ENCODE data around the gene PLPPR1. TPM values are rescaled to one million over a fixed set of nuclear protein-coding genes. Genes with fewer than 3 reads are reported as not detected.
"Not testable (repeated sequence)": the region's sequence is repeated elsewhere in the genome, so short reads cannot be mapped to it uniquely, and the experiment has no call there.

Gene PLPPR1
- total RNA-seq, 1 donor from 2014 or later, result 6.3 TPM

GRCh38 chr9:101264727-101265126, 236.2 kb downstream of the PLPPR1 start:
- Histone ChIP-seq H3K36me3 (ENCODE audit: control insufficient read depth in 3 of 3, insufficient read depth in 3 of 3, low read length in 3 of 3) (no peaks in the 10 kb centered on the region), H3K4me1 (ENCODE audit: control insufficient read depth in 3 of 3, insufficient read depth in 3 of 3, low read length in 3 of 3) (no peaks in the 10 kb centered on the region), H3K9ac (ENCODE audit: low read depth in 1 of 3, low read length in 3 of 3) (no peak overlapping the region), H3K27ac (ENCODE audit: low read depth, low read length) (no peak overlapping the region), H3K4me3 (ENCODE audit: low read length in 3 of 3) (no peak overlapping the region), H3K27me3 (ENCODE audit: control insufficient read depth in 3 of 3, insufficient read depth in 3 of 3, low read length in 3 of 3) (no peaks in the 10 kb centered on the region), H3K9me3 (ENCODE audit: control insufficient read depth in 3 of 3, low read length in 3 of 3) (no peaks in the 10 kb centered on the region)

- H3K27ac ChIP-seq (ENCODE audit: low read depth, low read length), result no peak overlapping the region
- H3K36me3 ChIP-seq (ENCODE audit: control insufficient read depth in 3 of 3, insufficient read depth in 3 of 3, low read length in 3 of 3), result no peaks in the 10 kb centered on the region
- no peak overlapping the region for H3K9ac ChIP-seq (ENCODE audit: low read depth in 1 of 3, low read length in 3 of 3)
- no peak overlapping the region for H3K4me3 ChIP-seq (ENCODE audit: low read length in 3 of 3)
- no peaks in the 10 kb centered on the region for H3K9me3 ChIP-seq (ENCODE audit: control insufficient read depth in 3 of 3, low read length in 3 of 3)
- no peaks in the 10 kb centered on the region for H3K4me1 ChIP-seq (ENCODE audit: control insufficient read depth in 3 of 3, insufficient read depth in 3 of 3, low read length in 3 of 3)
- H3K27me3 ChIP-seq (ENCODE audit: control insufficient read depth in 3 of 3, insufficient read depth in 3 of 3, low read length in 3 of 3), result no peaks in the 10 kb centered on the region
These were observed 236.7 kb downstream of the PLPPR1 start for GRCh38 chr9:101265261-101265660.

DNA sequence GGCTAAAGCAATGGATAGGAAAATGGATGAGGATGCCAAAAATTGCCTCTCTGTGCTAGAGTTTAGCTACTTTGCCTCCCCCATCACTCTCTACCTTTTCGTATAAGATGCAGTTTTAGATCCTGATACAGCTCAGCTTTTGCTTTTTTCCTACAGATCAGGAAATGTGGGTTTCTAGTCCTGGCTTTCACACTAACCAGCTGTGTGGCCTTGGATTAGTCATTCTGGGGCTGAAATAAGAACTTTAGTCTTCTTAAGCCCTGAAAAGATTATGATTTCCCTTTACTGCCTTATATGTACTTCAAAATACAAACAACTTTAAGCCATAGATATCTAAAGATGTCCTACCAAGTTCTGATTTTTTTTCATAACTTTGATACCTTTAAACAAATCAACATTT, 239.9 kb downstream of the PLPPR1 start:
- H3K27me3 ChIP-seq (ENCODE audit: control insufficient read depth in 3 of 3, insufficient read depth in 3 of 3, low read length in 3 of 3), result peaks cover 0 to 4% (median 0%) of the 10 kb centered on the region in 3 donors
- H3K9ac ChIP-seq (ENCODE audit: low read depth in 1 of 3, low read length in 3 of 3), result no peak overlapping the region
- no peaks in the 10 kb centered on the region for H3K36me3 ChIP-seq (ENCODE audit: control insufficient read depth in 3 of 3, insufficient read depth in 3 of 3, low read length in 3 of 3)
- no peak overlapping the region for H3K4me3 ChIP-seq (ENCODE audit: low read length in 3 of 3)
- no peaks in the 10 kb centered on the region for H3K4me1 ChIP-seq (ENCODE audit: control insufficient read depth in 3 of 3, insufficient read depth in 3 of 3, low read length in 3 of 3)
- no peaks in the 10 kb centered on the region for H3K9me3 ChIP-seq (ENCODE audit: control insufficient read depth in 3 of 3, low read length in 3 of 3)
- H3K27ac ChIP-seq (ENCODE audit: low read depth, low read length), result no peak overlapping the region

DNA sequence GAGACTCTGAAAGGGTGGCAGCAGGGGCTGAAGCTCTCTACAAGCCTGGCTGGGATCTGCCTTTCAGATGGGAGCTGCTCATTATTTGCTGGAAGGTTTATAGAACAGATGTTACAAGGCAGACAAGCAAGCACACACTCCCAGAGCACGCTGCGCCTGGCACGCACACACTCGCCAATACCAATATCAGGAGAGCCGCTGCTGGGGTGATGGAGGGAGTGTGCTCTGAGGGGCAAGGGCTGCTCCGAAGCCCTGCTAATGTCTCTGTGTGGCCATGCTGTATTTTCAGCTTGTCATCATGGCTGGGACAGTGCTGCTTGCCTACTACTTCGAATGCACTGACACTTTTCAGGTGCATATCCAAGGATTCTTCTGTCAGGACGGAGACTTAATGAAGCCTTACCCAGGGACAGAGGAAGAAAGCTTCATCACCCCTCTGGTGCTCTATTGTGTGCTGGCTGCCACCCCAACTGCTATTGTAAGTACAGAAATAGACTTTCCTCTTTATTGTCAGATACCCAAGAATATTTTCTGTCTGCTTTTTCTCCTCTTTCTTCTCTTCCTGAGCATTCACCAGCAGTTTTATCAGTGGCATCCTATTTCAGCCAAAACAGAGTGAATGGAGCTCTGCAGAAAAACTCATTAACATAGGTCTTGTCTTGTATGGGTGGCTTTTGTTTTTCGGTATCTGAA, 241.2 kb downstream of the PLPPR1 start:
- H3K4me3 ChIP-seq (ENCODE audit: low read length in 3 of 3), result no peak overlapping the region
- H3K4me1 ChIP-seq (ENCODE audit: control insufficient read depth in 3 of 3, insufficient read depth in 3 of 3, low read length in 3 of 3), result no peaks in the 10 kb centered on the region
- H3K27ac ChIP-seq (ENCODE audit: low read depth, low read length), result no peak overlapping the region
- no peak overlapping the region for H3K9ac ChIP-seq (ENCODE audit: low read depth in 1 of 3, low read length in 3 of 3)
- H3K9me3 ChIP-seq (ENCODE audit: control insufficient read depth in 3 of 3, low read length in 3 of 3), result no peaks in the 10 kb centered on the region
- H3K36me3 ChIP-seq (ENCODE audit: control insufficient read depth in 3 of 3, insufficient read depth in 3 of 3, low read length in 3 of 3), result no peaks in the 10 kb centered on the region
- peaks cover 0 to 4% (median 3%) of the 10 kb centered on the region in 3 donors for H3K27me3 ChIP-seq (ENCODE audit: control insufficient read depth in 3 of 3, insufficient read depth in 3 of 3, low read length in 3 of 3)

DNA sequence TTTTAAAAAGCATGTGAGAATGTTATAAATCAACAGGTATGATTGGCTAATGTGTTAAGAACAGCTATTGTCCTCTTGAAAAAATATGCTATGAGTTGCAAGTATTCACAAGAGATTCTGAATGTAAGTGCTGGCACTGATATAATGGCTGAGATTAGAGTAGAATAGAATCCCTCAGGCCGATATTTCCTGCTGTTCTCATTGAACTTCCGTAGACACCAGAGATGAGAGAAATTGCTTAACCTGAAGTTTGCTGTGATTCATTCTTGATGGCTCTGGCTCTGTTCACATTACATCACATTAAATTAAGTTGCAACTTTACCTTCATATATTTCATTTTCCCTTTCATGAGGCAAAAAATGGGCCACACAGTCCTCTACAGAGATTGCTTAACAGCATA, 241.8 kb downstream of the PLPPR1 start:
- Histone ChIP-seq H3K4me3 (ENCODE audit: low read length in 3 of 3) (no peak overlapping the region), H3K27me3 (ENCODE audit: control insufficient read depth in 3 of 3, insufficient read depth in 3 of 3, low read length in 3 of 3) (peaks cover 0 to 4% (median 3%) of the 10 kb centered on the region in 3 donors), H3K9me3 (ENCODE audit: control insufficient read depth in 3 of 3, low read length in 3 of 3) (no peaks in the 10 kb centered on the region), H3K9ac (ENCODE audit: low read depth in 1 of 3, low read length in 3 of 3) (no peak overlapping the region), H3K36me3 (ENCODE audit: control insufficient read depth in 3 of 3, insufficient read depth in 3 of 3, low read length in 3 of 3) (no peaks in the 10 kb centered on the region), H3K4me1 (ENCODE audit: control insufficient read depth in 3 of 3, insufficient read depth in 3 of 3, low read length in 3 of 3) (no peaks in the 10 kb centered on the region), H3K27ac (ENCODE audit: low read depth, low read length) (no peak overlapping the region)

- H3K4me1 ChIP-seq (ENCODE audit: control insufficient read depth in 3 of 3, insufficient read depth in 3 of 3, low read length in 3 of 3), result no peaks in the 10 kb centered on the region
- no peaks in the 10 kb centered on the region for H3K9me3 ChIP-seq (ENCODE audit: control insufficient read depth in 3 of 3, low read length in 3 of 3)
- no peak overlapping the region for H3K9ac ChIP-seq (ENCODE audit: low read depth in 1 of 3, low read length in 3 of 3)
- H3K36me3 ChIP-seq (ENCODE audit: control insufficient read depth in 3 of 3, insufficient read depth in 3 of 3, low read length in 3 of 3), result no peaks in the 10 kb centered on the region
- no peak overlapping the region for H3K4me3 ChIP-seq (ENCODE audit: low read length in 3 of 3)
- H3K27ac ChIP-seq (ENCODE audit: low read depth, low read length), result no peak overlapping the region
- H3K27me3 ChIP-seq (ENCODE audit: control insufficient read depth in 3 of 3, insufficient read depth in 3 of 3, low read length in 3 of 3), result peaks cover 0 to 4% (median 3%) of the 10 kb centered on the region in 3 donors
These were observed 242.6 kb downstream of the PLPPR1 start for GRCh38 chr9:101271102-101271501.

DNA sequence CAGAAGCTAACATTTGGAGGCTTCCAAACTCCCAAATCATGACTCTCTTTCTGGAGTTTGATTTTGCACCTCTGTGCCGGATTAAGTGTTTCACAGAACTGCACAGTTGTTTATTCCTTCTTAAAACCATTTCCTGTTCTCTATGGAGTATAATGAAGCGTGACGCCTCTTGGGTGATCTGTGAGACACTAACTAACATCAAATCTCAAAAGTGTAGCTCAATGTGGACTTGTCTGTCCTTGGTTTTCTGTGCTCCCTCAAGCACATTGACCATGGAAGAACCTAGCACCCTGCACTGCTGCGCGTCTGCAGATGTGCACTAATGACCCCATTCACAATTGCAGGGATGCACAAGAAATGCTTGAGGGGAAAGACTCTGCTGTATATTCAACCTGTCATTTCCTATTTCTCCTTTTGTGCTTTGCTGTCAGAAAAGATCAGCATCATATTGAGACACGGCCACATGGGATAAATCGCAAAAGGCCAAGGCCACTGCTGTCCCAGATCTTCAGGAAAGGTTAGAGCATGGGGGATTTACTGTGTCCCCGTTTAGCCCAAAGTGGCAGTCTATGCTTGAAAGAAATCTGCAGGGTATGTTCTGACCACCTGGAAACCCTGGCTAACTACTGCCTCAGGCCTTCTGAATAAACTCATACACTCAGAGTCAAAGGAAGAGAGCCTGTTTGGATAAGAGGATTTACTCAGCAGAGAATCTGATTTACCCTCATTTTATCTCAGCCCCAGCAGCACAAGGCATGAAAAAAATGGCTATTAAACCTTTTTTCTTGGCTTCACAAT, 246.6 kb downstream of the PLPPR1 start:
- Histone ChIP-seq H3K4me1 (ENCODE audit: control insufficient read depth in 3 of 3, insufficient read depth in 3 of 3, low read length in 3 of 3) (no peaks in the 10 kb centered on the region), H3K36me3 (ENCODE audit: control insufficient read depth in 3 of 3, insufficient read depth in 3 of 3, low read length in 3 of 3) (no peaks in the 10 kb centered on the region), H3K9me3 (ENCODE audit: control insufficient read depth in 3 of 3, low read length in 3 of 3) (no peaks in the 10 kb centered on the region), H3K9ac (ENCODE audit: low read depth in 1 of 3, low read length in 3 of 3) (no peak overlapping the region), H3K27ac (ENCODE audit: low read depth, low read length) (no peak overlapping the region), H3K27me3 (ENCODE audit: control insufficient read depth in 3 of 3, insufficient read depth in 3 of 3, low read length in 3 of 3) (peaks cover 0 to 4% (median 3%) of the 10 kb centered on the region in 3 donors), H3K4me3 (ENCODE audit: low read length in 3 of 3) (no peak overlapping the region)

- Histone ChIP-seq H3K9me3 (ENCODE audit: control insufficient read depth in 3 of 3, low read length in 3 of 3) (no peaks in the 10 kb centered on the region), H3K4me1 (ENCODE audit: control insufficient read depth in 3 of 3, insufficient read depth in 3 of 3, low read length in 3 of 3) (no peaks in the 10 kb centered on the region), H3K27me3 (ENCODE audit: control insufficient read depth in 3 of 3, insufficient read depth in 3 of 3, low read length in 3 of 3) (peaks cover 0 to 4% (median 3%) of the 10 kb centered on the region in 3 donors), H3K4me3 (ENCODE audit: low read length in 3 of 3) (no peak overlapping the region), H3K9ac (ENCODE audit: low read depth in 1 of 3, low read length in 3 of 3) (no peak overlapping the region), H3K36me3 (ENCODE audit: control insufficient read depth in 3 of 3, insufficient read depth in 3 of 3, low read length in 3 of 3) (no peaks in the 10 kb centered on the region), H3K27ac (ENCODE audit: low read depth, low read length) (no peak overlapping the region)
These were observed 247.3 kb downstream of the PLPPR1 start for GRCh38 chr9:101275769-101276250.

DNA sequence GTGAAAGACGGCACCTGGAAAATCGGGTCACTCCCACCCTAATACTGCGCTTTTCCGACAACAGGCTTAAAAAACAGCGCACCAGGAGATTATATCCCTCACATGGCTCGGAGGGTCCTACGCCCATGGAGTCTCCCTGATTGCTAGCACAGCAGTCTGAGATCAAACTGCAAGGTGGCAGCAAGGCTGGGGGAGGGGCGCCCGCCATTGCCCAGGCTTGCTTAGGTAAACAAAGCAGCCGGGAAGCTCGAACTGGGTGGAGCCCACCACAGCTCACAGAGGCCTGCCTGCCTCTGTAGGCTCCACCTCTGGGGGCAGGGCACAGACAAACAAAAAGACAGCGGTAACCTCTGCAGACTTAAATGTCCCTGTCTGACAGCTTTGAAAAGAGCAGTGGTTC, 262.5 kb downstream of the PLPPR1 start:
- not testable (repeated sequence) for H3K9ac ChIP-seq (ENCODE audit: low read depth in 1 of 3, low read length in 3 of 3); H3K27me3 ChIP-seq (ENCODE audit: control insufficient read depth in 3 of 3, insufficient read depth in 3 of 3, low read length in 3 of 3); H3K4me3 ChIP-seq (ENCODE audit: low read length in 3 of 3); H3K36me3 ChIP-seq (ENCODE audit: control insufficient read depth in 3 of 3, insufficient read depth in 3 of 3, low read length in 3 of 3); H3K9me3 ChIP-seq (ENCODE audit: control insufficient read depth in 3 of 3, low read length in 3 of 3); H3K4me1 ChIP-seq (ENCODE audit: control insufficient read depth in 3 of 3, insufficient read depth in 3 of 3, low read length in 3 of 3); H3K27ac ChIP-seq (ENCODE audit: low read depth, low read length)

DNA sequence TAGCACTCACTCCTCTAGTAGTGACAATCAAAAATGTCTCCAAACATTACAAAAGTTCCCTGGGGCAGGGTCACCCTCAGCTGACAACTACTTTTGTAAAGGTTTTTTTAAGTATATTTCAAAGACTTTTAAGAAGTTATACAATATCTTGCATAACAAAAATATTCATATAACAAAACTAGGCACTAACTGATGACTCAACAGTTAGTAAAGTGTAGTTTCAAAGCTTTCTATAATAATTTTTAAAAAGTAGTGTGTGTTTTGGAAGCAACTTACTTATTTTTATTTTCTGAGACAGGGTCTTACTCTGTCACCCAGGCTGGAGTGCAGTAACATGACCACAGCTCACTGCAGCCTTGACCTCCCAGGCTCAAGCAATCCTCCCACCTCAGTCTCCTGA, 271.4 kb downstream of the PLPPR1 start:
- Histone ChIP-seq H3K9me3 (ENCODE audit: control insufficient read depth in 3 of 3, low read length in 3 of 3) (no peaks in the 10 kb centered on the region), H3K4me3 (ENCODE audit: low read length in 3 of 3) (no peak overlapping the region), H3K36me3 (ENCODE audit: control insufficient read depth in 3 of 3, insufficient read depth in 3 of 3, low read length in 3 of 3) (no peaks in the 10 kb centered on the region), H3K4me1 (ENCODE audit: control insufficient read depth in 3 of 3, insufficient read depth in 3 of 3, low read length in 3 of 3) (no peaks in the 10 kb centered on the region), H3K27ac (ENCODE audit: low read depth, low read length) (no peak overlapping the region), H3K9ac (ENCODE audit: low read depth in 1 of 3, low read length in 3 of 3) (no peak overlapping the region), H3K27me3 (ENCODE audit: control insufficient read depth in 3 of 3, insufficient read depth in 3 of 3, low read length in 3 of 3) (no peaks in the 10 kb centered on the region)
